Vagina (tissue), 2 donors: ENCODE data around the gene CAMSAP1. TPM values are rescaled to one million over a fixed set of nuclear protein-coding genes. Genes with fewer than 3 reads are reported as not detected.
"Not testable (repeated sequence)": the region's sequence is repeated elsewhere in the genome, so short reads cannot be mapped to it uniquely, and the experiment has no call there.

ENCODE experiments used
- DNase-seq, 2 donors: peaks; one replicate each; pipeline ENCODE4 v3.0.0-alpha.2; 2017; ENCODE audit errors: extremely low spot score in 2 of 2
- H3K27ac ChIP-seq: fragments of 200-600 bp; sonication (generic); one replicate; pipeline ENCODE4 v1.5.1; 2019
- H3K27me3 ChIP-seq: fragments of 200-600 bp; sonication (generic); one replicate; pipeline ENCODE4 v1.5.1; 2019
- H3K36me3 ChIP-seq, 2 donors: fragments of 200-600 bp; sonication (generic); one replicate each; pipeline ENCODE4 v1.5.1; 2017 to 2019
- H3K4me1 ChIP-seq: fragments of 200-600 bp; sonication (generic); one replicate; pipeline ENCODE4 v1.5.1; 2019
- H3K4me3 ChIP-seq, 2 donors: fragments of 200-600 bp; sonication (generic); 1 replicate in 1 of 2; 2 replicates in 1 of 2; pipeline ENCODE4 v1.5.1; 2016 to 2019
- H3K9me3 ChIP-seq: fragments of 200-600 bp; sonication (generic); one replicate; pipeline ENCODE4 v1.5.1; 2019
- POLR2A ChIP-seq, 2 donors: fragments of 450-650 bp; IDR thresholded peaks; one replicate each; pipeline ENCODE4 v1.6.1; 2017; ENCODE audit warnings: antibody characterized with exemption in 2 of 2, mild to moderate bottlenecking in 2 of 2, moderate library complexity in 2 of 2
- POLR2AphosphoS5 ChIP-seq, 2 donors: sonication (generic); formaldehyde crosslinking; IDR thresholded peaks; one replicate each; pipeline ENCODE4 v1.9.0; 2017; ENCODE audit warnings: antibody characterized with exemption in 2 of 2, mild to moderate bottlenecking in 2 of 2, low read depth in 1 of 2; ENCODE audit not compliant: insufficient read depth in 1 of 2
- intact Hi-C: fragments of 100-400 bp; cut with DNase I; formaldehyde crosslinking; loops from one replicate; pipeline ENCODE4 v1.15.1; 2023
- total RNA-seq: library from RNA; depleted of rRNA; stranded (reverse); fragments of >200 nt; gene quantifications from one replicate; pipeline ENCODE4 v1.2.3, GENCODE V29; 2016
- TF ChIP-seq, protein P1 (sequence below), 3 experiments: fragments of 450-650 bp in 2 of 3; fragments of 200-600 bp in 1 of 3; sonication (generic) in 1 of 3; IDR thresholded peaks; one replicate each; pipeline ENCODE4 v1.5.1; 2017 to 2019; ENCODE audit warnings: antibody characterized with exemption in 3 of 3, mild to moderate bottlenecking in 2 of 3, moderate library complexity in 2 of 3

Gene CAMSAP1
- total RNA-seq, 1 donor from 2014 or later = 20.9 TPM

DNA sequence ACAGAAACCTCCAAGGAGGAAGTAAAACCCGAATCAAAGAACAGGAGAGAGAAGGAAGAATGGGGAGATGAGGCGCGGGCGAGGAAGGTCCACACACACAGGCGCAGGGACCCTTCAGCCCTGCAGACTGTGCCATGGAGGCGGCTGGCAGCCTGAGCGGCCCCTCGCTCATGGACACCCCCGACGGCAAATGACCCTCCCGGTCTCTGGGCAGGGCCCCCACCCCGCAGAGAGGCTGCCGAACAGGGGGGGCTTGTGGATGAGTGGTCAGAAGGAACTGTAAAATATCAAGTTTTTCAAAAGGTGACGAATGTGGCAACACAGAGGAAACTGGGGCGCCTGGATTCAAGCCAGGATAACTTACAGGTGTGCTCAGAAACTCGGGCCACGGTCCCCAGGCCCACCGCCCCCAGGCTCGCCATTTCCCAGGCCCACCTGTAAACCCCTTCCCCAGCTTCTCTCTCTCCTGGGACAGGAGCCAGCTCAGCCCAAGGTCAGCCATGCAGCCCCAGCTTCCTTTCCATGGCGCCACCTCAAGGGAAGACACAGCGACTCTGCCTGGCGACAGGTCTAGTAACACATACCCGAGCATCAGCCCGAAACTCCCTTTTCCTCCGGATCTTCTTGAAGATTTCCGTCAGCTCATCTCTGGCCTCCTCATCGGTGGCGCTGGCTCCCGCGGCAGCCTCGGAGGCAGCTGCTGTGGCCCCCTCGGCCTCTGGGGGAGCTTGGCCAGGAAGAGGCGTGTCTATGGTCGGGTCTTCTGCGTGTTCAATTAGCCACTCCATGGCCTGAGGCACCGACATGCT lies 37.3 kb upstream of the CAMSAP1 start:
- Histone ChIP-seq H3K36me3 (peaks cover 0 to 81% of the 10 kb centered on the region in 2 donors), H3K4me3 (no peak overlapping the region), H3K9me3 (no peaks in the 10 kb centered on the region), H3K27ac (no peak overlapping the region), H3K27me3 (no peaks in the 10 kb centered on the region), H3K4me1 (peaks cover 4% of the 10 kb centered on the region)
- intact Hi-C loops = no loop called here
- no peak for TF ChIP-seq POLR2A (IDR thresholded peaks at IDR 0.05)
- TF ChIP-seq POLR2AphosphoS5 (IDR thresholded peaks at IDR 0.05; ENCODE audit: insufficient read depth in 1 of 2, low read depth in 1 of 2) = no peak
- TF ChIP-seq, protein P1, sequence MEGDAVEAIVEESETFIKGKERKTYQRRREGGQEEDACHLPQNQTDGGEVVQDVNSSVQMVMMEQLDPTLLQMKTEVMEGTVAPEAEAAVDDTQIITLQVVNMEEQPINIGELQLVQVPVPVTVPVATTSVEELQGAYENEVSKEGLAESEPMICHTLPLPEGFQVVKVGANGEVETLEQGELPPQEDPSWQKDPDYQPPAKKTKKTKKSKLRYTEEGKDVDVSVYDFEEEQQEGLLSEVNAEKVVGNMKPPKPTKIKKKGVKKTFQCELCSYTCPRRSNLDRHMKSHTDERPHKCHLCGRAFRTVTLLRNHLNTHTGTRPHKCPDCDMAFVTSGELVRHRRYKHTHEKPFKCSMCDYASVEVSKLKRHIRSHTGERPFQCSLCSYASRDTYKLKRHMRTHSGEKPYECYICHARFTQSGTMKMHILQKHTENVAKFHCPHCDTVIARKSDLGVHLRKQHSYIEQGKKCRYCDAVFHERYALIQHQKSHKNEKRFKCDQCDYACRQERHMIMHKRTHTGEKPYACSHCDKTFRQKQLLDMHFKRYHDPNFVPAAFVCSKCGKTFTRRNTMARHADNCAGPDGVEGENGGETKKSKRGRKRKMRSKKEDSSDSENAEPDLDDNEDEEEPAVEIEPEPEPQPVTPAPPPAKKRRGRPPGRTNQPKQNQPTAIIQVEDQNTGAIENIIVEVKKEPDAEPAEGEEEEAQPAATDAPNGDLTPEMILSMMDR (IDR thresholded peaks at IDR 0.05) = no peak
- no peak for DNase-seq

DNA sequence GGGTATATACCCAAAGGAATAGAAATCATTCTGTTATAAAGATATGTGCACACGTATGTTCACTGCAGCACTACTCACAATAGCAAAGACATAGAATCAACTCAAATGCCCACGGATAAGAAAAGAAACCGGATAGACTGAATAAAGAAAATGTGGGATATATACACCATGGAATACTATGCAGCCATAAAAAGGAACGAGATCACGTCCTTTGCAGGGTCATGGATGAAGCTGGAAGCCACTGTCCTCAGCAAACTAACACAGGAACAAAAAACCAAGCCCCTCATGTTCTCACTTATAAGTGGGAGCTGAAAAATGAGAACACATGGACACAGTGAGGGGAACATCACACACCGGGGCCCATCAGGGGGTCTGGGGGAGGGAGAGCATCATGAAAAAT lies 36.3 kb upstream of the CAMSAP1 start:
- intact Hi-C loops, H3K27ac ChIP-seq, H3K27me3 ChIP-seq, H3K9me3 ChIP-seq, DNase-seq, H3K4me3 ChIP-seq, H3K4me1 ChIP-seq: not testable (repeated sequence)
- peaks cover 0 to 83% of the 10 kb centered on the region in 2 donors for H3K36me3 ChIP-seq

DNA sequence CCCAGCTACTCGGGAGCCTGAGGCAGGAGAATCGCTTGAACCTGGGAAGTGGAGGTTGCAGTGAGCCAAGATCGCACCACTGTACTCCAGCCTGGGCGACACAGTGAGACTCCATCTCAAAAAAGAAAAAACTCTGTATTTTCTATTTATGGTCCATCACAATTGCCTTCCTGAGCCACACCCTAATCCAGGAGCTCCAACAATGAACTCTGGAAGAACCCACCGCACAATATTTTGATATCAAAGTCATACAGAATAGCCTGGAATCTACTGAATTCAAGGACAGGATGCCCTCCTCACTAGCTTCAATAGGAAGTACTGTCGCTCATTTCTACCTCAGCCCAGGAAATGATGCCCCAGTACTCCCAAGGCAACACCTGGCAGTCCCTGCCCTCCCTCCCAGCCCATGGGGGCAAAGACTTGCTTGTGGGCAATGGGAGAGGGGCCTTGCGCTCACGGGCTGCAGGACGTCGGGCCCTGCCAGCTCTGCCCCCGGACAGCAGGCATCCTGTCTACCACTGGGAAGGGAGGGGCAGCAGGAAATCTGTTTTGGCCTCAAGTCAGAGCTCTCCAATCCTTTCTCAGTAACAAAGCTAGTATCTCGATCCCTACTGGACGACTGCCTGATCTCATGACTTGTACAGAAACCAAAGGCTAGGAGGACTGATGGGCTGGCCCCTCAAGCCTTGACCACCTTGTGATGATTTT lies 34.1 kb upstream of the CAMSAP1 start:
- no peaks in the 10 kb centered on the region for H3K27me3 ChIP-seq
- intact Hi-C loops = no loop called here
- peaks cover 0 to 83% of the 10 kb centered on the region in 2 donors for H3K36me3 ChIP-seq
- no peaks in the 10 kb centered on the region for H3K9me3 ChIP-seq
- no peak for DNase-seq
- H3K4me3 ChIP-seq = no peak overlapping the region
- no peaks in the 10 kb centered on the region for H3K4me1 ChIP-seq
- H3K27ac ChIP-seq = no peak overlapping the region
- TF ChIP-seq POLR2A (IDR thresholded peaks at IDR 0.05) = no peak
- no peak for TF ChIP-seq POLR2AphosphoS5 (IDR thresholded peaks at IDR 0.05; ENCODE audit: insufficient read depth in 1 of 2, low read depth in 1 of 2)
- TF ChIP-seq, protein P1 (IDR thresholded peaks at IDR 0.05) = no peak

DNA sequence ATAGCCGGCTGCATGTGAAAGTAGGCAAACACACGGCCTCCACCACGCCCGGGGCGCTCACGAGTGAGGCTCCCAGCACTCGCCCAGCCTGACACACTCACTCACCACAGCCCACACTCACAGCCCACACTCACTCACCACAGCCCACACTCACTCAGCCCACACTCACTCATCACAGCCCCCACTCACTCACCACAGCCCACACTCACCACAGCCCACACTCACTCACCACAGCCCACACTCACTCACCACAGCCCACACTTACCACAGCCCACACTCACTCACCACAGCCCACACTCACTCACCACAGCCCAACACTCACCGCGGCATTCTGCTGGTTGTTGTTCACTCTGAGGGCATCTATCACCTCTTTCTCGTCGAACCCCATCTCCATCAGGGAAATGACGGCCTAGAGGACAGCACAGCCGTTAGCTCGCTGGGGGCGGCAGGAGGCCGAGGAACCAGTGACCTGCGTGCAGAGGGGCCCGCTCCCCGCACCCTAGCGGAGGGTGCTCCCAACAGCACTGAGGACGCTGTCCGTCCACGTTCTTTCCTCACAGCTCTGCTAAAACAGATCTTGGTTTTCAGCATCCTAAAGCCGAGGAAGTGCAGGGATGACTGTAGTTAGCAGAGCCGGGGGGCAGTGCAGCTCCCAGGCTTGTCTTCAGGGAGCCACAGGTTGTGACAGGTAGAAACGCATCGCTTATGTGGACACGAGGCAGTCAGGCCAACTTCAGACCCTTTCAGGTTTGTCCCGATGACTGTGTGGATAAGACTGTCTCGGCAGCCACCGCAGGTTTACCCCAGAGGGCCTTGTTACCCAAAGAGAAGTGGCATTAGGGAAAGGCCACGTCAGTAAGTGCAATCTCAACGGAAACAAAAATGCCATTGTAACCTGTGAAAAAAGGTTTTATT lies 32.3 kb upstream of the CAMSAP1 start:
- Histone ChIP-seq H3K36me3 (peaks cover 0 to 83% of the 10 kb centered on the region in 2 donors), H3K27me3 (no peaks in the 10 kb centered on the region)
- TF ChIP-seq POLR2A (IDR thresholded peaks at IDR 0.05) = no peak
- TF ChIP-seq, protein P1 (IDR thresholded peaks at IDR 0.05) = no peak
- TF ChIP-seq POLR2AphosphoS5 (IDR thresholded peaks at IDR 0.05; ENCODE audit: insufficient read depth in 1 of 2, low read depth in 1 of 2) = no peak

More for the DNA sequence above, 32.3 kb upstream of the CAMSAP1 start:
- Histone ChIP-seq H3K4me1 (no peaks in the 10 kb centered on the region), H3K4me3 (no peak overlapping the region), H3K27ac (no peak overlapping the region), H3K9me3 (no peaks in the 10 kb centered on the region)
- intact Hi-C loops = no loop called here
- DNase-seq = no peak
